PC-9 (cell line): Measurements from ENCODE around the gene RHEB. TPM values are rescaled to one million over a fixed set of nuclear protein-coding genes. Genes with fewer than 3 reads are reported as not detected.
"Not testable (repeated sequence)": the region's sequence is repeated elsewhere in the genome, so short reads cannot be mapped to it uniquely, and the experiment has no call there.

Experiments used
- BruUV-seq: library from RNA; stranded (reverse); fragments of 400-500 nt; replicated peaks from 2 replicates; lab custom pipeline; 2021; lab: Mats Ljungman, UMichigan
- CTCF ChIA-PET: fragments of 300-600 bp; sonication (Branson Sonifier 250); formaldehyde crosslinking; loops from one replicate; lab custom pipeline; 2022; ENCODE audit warnings: antibody characterized with exemption; lab: Charles Lee
- POLR2A ChIA-PET: fragments of 300-600 bp; sonication (Branson Sonifier 250); formaldehyde crosslinking; loops from one replicate; lab custom pipeline; 2022; ENCODE audit warnings: antibody characterized with exemption; ENCODE audit not compliant: unreplicated experiment; lab: Charles Lee
- DNase-seq, 2 experiments: peaks; one replicate each; pipeline versions ENCODE4 v3.0.0 to v3.0.0-alpha.2; 2015 to 2022; ENCODE audit warnings: mixed read lengths in 1 of 2
- H2AFZ ChIP-seq: fragments of 200-600 bp; sonication (generic); 2 replicates; pipeline ENCODE4 v1.8.1; 2017; ENCODE audit warnings: antibody characterized with exemption
- H3F3A ChIP-seq: fragments of 200-600 bp; sonication (generic); 2 replicates; pipeline ENCODE4 v1.8.1; 2017; ENCODE audit warnings: antibody characterized with exemption, mild to moderate bottlenecking, low read depth; ENCODE audit not compliant: insufficient read depth
- H3K27ac ChIP-seq: fragments of 200-600 bp; sonication (generic); 2 replicates; pipeline ENCODE4 v1.6.1; 2016; ENCODE audit warnings: mixed run types
- H3K27me3 ChIP-seq: fragments of 200-600 bp; sonication (generic); 2 replicates; pipeline ENCODE4 v1.6.1; 2016; ENCODE audit warnings: low read depth, mixed run types; ENCODE audit not compliant: insufficient read depth
- H3K36me3 ChIP-seq: fragments of 200-600 bp; sonication (generic); 2 replicates; pipeline ENCODE4 v1.6.1; 2016; ENCODE audit warnings: low read depth, mixed run types
- H3K4me1 ChIP-seq: fragments of 200-600 bp; sonication (generic); replicated peaks from 2 replicates; pipeline ENCODE4 v1.6.1; 2016; ENCODE audit warnings: mixed run types; ENCODE audit not compliant: insufficient read depth
- H3K4me2 ChIP-seq: fragments of 200-600 bp; sonication (generic); 2 replicates; pipeline ENCODE4 v1.6.1; 2017; ENCODE audit warnings: mixed run types
- H3K4me3 ChIP-seq: fragments of 200-600 bp; sonication (generic); 2 replicates; pipeline ENCODE4 v1.6.1; 2016; ENCODE audit warnings: mixed run types
- H3K79me2 ChIP-seq: fragments of 200-600 bp; sonication (generic); 2 replicates; pipeline ENCODE4 v1.6.1; 2017; ENCODE audit warnings: low read depth, mixed run types
- H3K9me2 ChIP-seq: fragments of 200-600 bp; sonication (generic); 2 replicates; pipeline ENCODE4 v1.8.1; 2017; ENCODE audit warnings: mild to moderate bottlenecking; ENCODE audit not compliant: insufficient read depth
- H3K9me3 ChIP-seq: fragments of 200-600 bp; sonication (generic); 2 replicates; pipeline ENCODE4 v1.8.1; 2016; ENCODE audit warnings: low read depth; ENCODE audit not compliant: insufficient read depth
- H4K20me1 ChIP-seq: fragments of 200-600 bp; sonication (generic); 2 replicates; pipeline ENCODE4 v1.8.1; 2017; ENCODE audit not compliant: insufficient read depth
- CTCF ChIP-seq: fragments of 200-600 bp; sonication (generic); conservative IDR thresholded peaks from 2 replicates; pipeline ENCODE4 v1.6.1; 2017; ENCODE audit warnings: mixed run types, antibody characterized with exemption, mild to moderate bottlenecking, moderate library complexity
- EZH2 ChIP-seq: fragments of 200-600 bp; sonication (generic); IDR thresholded peaks from 2 replicates; pipeline ENCODE4 v1.8.0; 2017; ENCODE audit warnings: antibody characterized with exemption, low read depth
- intact Hi-C: fragments of 100-400 bp; cut with micrococcal nuclease; formaldehyde crosslinking; loops from one replicate; pipeline ENCODE4 v1.10.0; 2022; ENCODE audit not compliant: unreplicated experiment
- total RNA-seq: library from RNA; stranded (reverse); gene quantifications from 2 replicates; pipeline ENCODE4 v1.2.3, GENCODE V29; 2021

Gene RHEB
- total RNA-seq, 1 experiment from 2014 or later, result 202 TPM

- 0 out of 2 replicates have a peak, but pooled peaks cover 7% of the 10 kb centered on the region for H3K79me2 ChIP-seq
- H3K4me3 ChIP-seq, result no peak overlapping the region
- H4K20me1 ChIP-seq, result no peaks in the 10 kb centered on the region
- no peak overlapping the region for H3K4me2 ChIP-seq
- CTCF ChIA-PET, result interaction anchor here (1.0 kb wide), 1 partner anchor 46 kb away, joined by 3 read pairs; no protein-coding TSS in a partner anchor
- no peak overlapping the region for H2AFZ ChIP-seq
- peaks cover 2% of the 10 kb centered on the region; the same call in 1 of the 2 replicates for H3K9me3 ChIP-seq
- POLR2A ChIA-PET, result interaction anchor here (0.7 kb wide), 1 partner anchor 13 kb away, joined by 5 read pairs; no protein-coding TSS in a partner anchor
- no peaks in the 10 kb centered on the region for H3K9me2 ChIP-seq
- intact Hi-C loops, result loop anchor here (5.0 kb wide), 1 partner anchor 222 kb away; no protein-coding TSS in a partner anchor
- H3K4me1 ChIP-seq, result peaks cover 8% of the 10 kb centered on the region
- BruUV-seq, result no TSS peak
- DNase-seq, result no peak
- TF ChIP-seq CTCF (no peak), EZH2 (no peak)
- H3K36me3 ChIP-seq, result no peaks in the 10 kb centered on the region
- H3K27me3 ChIP-seq, result no peaks in the 10 kb centered on the region
- no peak overlapping the region for H3K27ac ChIP-seq
- peaks cover 14% of the 10 kb centered on the region for H3F3A ChIP-seq
These were observed 5.2 kb upstream of the RHEB start for GRCh38 chr7:151524845-151525244.

- BruUV-seq, result no TSS peak
- Histone ChIP-seq H3K4me3 (no peak overlapping the region), H3K79me2 (0 out of 2 replicates have a peak, but pooled peaks cover 7% of the 10 kb centered on the region), H3K9me2 (no peaks in the 10 kb centered on the region), H3K4me2 (no peak overlapping the region), H3K4me1 (peaks cover 8% of the 10 kb centered on the region), H4K20me1 (no peaks in the 10 kb centered on the region), H3K27ac (no peak overlapping the region), H3F3A (peaks cover 14% of the 10 kb centered on the region), H3K27me3 (no peaks in the 10 kb centered on the region), H3K36me3 (no peaks in the 10 kb centered on the region), H2AFZ (no peak overlapping the region), H3K9me3 (no peaks in the 10 kb centered on the region)
- CTCF ChIA-PET, result interaction anchor here (1.0 kb wide), 1 partner anchor 47 kb away, joined by 3 read pairs; no protein-coding TSS in a partner anchor
- POLR2A ChIA-PET, result no interaction called here
- intact Hi-C loops, result loop anchor here (5.0 kb wide), 1 partner anchor 223 kb away; no protein-coding TSS in a partner anchor
- TF ChIP-seq CTCF (no peak), EZH2 (no peak)
- DNase-seq, result no peak
These were observed 4.6 kb upstream of the RHEB start for GRCh38 chr7:151524331-151524730.

DNA sequence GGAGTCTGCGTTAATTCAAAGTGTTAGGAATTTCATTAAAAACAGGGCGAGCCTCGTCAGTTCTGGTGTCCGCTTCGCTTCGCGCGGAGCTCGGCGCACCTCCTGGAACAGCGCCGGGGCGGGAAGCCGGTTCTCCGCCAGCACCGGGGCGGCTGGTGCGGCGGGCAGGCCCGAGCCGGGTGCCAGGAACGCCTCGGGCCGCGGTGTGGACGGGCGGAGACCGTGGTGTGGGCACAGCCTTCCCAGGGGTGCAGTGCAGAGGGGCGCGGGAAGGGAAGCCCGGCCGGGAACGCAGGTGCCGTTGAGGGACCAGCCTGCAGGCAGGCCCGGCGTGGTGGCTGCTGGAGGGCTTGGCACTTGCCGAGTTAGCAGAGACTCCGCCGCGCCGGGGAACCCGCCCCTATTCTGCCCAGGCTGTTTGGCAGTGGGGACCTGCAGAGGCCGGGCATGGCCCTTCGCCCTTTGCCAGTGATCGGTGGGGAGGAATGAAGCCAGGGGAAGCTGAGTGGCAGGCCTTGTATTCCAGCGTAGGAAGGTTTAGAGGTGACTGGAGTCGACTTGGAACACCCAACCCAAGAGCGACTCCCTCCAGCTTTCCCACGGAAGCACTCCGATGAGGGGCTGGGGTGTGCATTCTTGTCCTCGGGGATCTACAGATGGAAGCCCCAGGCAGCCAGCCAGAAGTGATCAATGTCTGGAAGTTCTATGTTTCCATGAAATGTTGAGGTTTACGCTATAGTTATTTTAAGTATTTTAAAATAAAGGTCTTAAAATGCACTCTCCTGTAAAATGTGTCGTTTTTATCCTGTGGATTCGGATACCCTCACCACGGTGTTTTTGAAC lies 945 bp upstream of the RHEB start:
- Histone ChIP-seq H3F3A (peaks cover 25% of the 10 kb centered on the region), H3K4me1 (peaks cover 29% of the 10 kb centered on the region), H3K27ac (peak overlapping the region; percentile 94), H2AFZ (peak overlapping the region; percentile 97), H3K36me3 (0 out of 2 replicates have a peak, but pooled peaks cover 5% of the 10 kb centered on the region), H3K4me3 (peak overlapping the region; percentile 82), H3K27me3 (no peaks in the 10 kb centered on the region), H3K9me2 (no peaks in the 10 kb centered on the region), H3K79me2 (peaks cover 40% of the 10 kb centered on the region), H3K9me3 (no peaks in the 10 kb centered on the region), H3K4me2 (peak overlapping the region; percentile 96), H4K20me1 (peaks cover 32% of the 10 kb centered on the region)
- intact Hi-C loops, result loop anchor here (1.0 to 5.0 kb wide), 3 partner anchors 32 to 227 kb away; no protein-coding TSS in a partner anchor
- ChIA-PET CTCF (interaction anchor here (0.7 to 1.9 kb wide), 2 partner anchors 32 to 265 kb away, joined by 6 to 7 read pairs; no protein-coding TSS in a partner anchor), POLR2A (interaction anchor here (0.6 to 1.1 kb wide), 9 partner anchors 11 to 794 kb away, joined by 3 to 11 read pairs (median 5); no protein-coding TSS in a partner anchor)
- DNase-seq, result peak; percentile 57 to 65
- TF ChIP-seq EZH2 (no peak), CTCF (no peak)
- BruUV-seq, result TSS peak; percentile 81

- peaks cover 41% of the 10 kb centered on the region for H3K4me1 ChIP-seq
- BruUV-seq, H3K9me2 ChIP-seq, H3K27me3 ChIP-seq, H3K9me3 ChIP-seq: not testable (repeated sequence)
- H3F3A ChIP-seq, result peaks cover 25% of the 10 kb centered on the region
- ChIA-PET POLR2A (interaction anchor here (0.5 to 1.1 kb wide), 8 partner anchors 9 to 413 kb away, joined by 3 to 11 read pairs (median 6); no protein-coding TSS in a partner anchor), CTCF (interaction anchor here (1.9 kb wide), 1 partner anchor 33 kb away, joined by 6 read pairs; no protein-coding TSS in a partner anchor)
- peak overlapping the region; percentile 94 for H3K27ac ChIP-seq
- peaks cover 47% of the 10 kb centered on the region for H4K20me1 ChIP-seq
- H3K36me3 ChIP-seq, result peaks cover 16% of the 10 kb centered on the region
- H3K4me2 ChIP-seq, result peak overlapping the region; percentile 87
- DNase-seq, result peak in 1 of 2 experiments; percentile 45
- peak overlapping the region; percentile 87 for H3K4me3 ChIP-seq
- peak overlapping the region; percentile 65; the same call in 1 of the 2 replicates for H2AFZ ChIP-seq
- H3K79me2 ChIP-seq, result peaks cover 55% of the 10 kb centered on the region
- intact Hi-C loops, result loop anchor here (1.0 to 2.0 kb wide), 2 partner anchors 58 to 112 kb away; no protein-coding TSS in a partner anchor
These were observed 539 bp downstream of the RHEB start for GRCh38 chr7:151518947-151519764.
